GM19043 (cell line): ENCODE data around the gene LRRC3.
"Not testable (repeated sequence)": the region's sequence is repeated elsewhere in the genome, so short reads cannot be mapped to it uniquely, and the experiment has no call there.

Experiments used
- ATAC-seq: cut with Tn5 transposase; IDR thresholded peaks from one replicate; pipeline ENCODE4 v1.9.1; 2021; ENCODE audit warnings: low read depth; ENCODE audit not compliant: unreplicated experiment

LRRC3 gene

GRCh38 chr21:44454747-44455523 lies at the start of gene LRRC3:
TSS of gene LRRC3 (plus strand) at chr21:44455510. CDS start at chr21:44456645, 1,135 bp downstream.
- ATAC-seq: no peak

GRCh38 chr21:44405948-44406872 lies 49.1 kb upstream of the LRRC3 start:
- ATAC-seq: no peak

- ATAC-seq: no peak
Observed at GRCh38 chr21:44406953-44407352, 48.4 kb upstream of the LRRC3 start.

GRCh38 chr21:44407493-44407892 lies 47.8 kb upstream of the LRRC3 start:
- no peak for ATAC-seq

GRCh38 chr21:44408226-44408625 lies 47.1 kb upstream of the LRRC3 start:
- no peak for ATAC-seq

GRCh38 chr21:44413566-44414290 lies 41.6 kb upstream of the LRRC3 start:
- no peak for ATAC-seq

GRCh38 chr21:44414291-44415072 lies 40.8 kb upstream of the LRRC3 start:
- ATAC-seq: no peak

- ATAC-seq: no peak
Observed at GRCh38 chr21:44415073-44416025, 40.0 kb upstream of the LRRC3 start.

- ATAC-seq: no peak
Observed at GRCh38 chr21:44416193-44416592, 39.1 kb upstream of the LRRC3 start.

GRCh38 chr21:44417621-44418107 lies 37.6 kb upstream of the LRRC3 start:
- ATAC-seq: not testable (repeated sequence)

- ATAC-seq: no peak
Observed at GRCh38 chr21:44418108-44418875, 37.0 kb upstream of the LRRC3 start.

- no peak for ATAC-seq
Observed at GRCh38 chr21:44418876-44419230, 36.5 kb upstream of the LRRC3 start.

GRCh38 chr21:44419679-44420078 lies 35.6 kb upstream of the LRRC3 start:
- no peak for ATAC-seq

GRCh38 chr21:44420416-44421205 lies 34.7 kb upstream of the LRRC3 start:
- no peak for ATAC-seq

- no peak for ATAC-seq
Observed at GRCh38 chr21:44421901-44422840, 33.1 kb upstream of the LRRC3 start.

- ATAC-seq: no peak
Observed at GRCh38 chr21:44423312-44423821, 31.9 kb upstream of the LRRC3 start.
